GM12873 (cell line): ENCODE results near the gene CLDN10.

Experiments
- CTCF ChIP-seq: IDR thresholded peaks from 2 replicates; pipeline ENCODE4 v1.5.1; 2012; ENCODE audit warnings: low read depth, mild to moderate bottlenecking, moderate library complexity, low read length, control low read depth; ENCODE audit not compliant: insufficient read depth; ENCODE audit errors: missing control alignments

CLDN10 gene

GRCh38 chr13:95629071-95629470, 76.6 kb downstream of the CLDN10 start:
- no peak for TF ChIP-seq CTCF
